Stimulated activated CD8-positive, alpha-beta memory T cell treated with anti-CD3 and anti-CD28 coated beads, Interleukin-15, amount 100 ng/mL, for 24 hours (primary cell): ENCODE measurements around the gene PPP1R16B.

Experiments used
- DNase-seq: peaks from one replicate; pipeline ENCODE4 v3.0.0-alpha.2; 2020; ENCODE audit warnings: low read depth

The PPP1R16B gene

GRCh38 chr20:38877483-38877882 is 72.0 kb downstream of the PPP1R16B start:
- DNase-seq, result no peak

GRCh38 chr20:38878866-38879265 is 73.4 kb downstream of the PPP1R16B start:
- no peak for DNase-seq

GRCh38 chr20:38880952-38881735 is 75.6 kb downstream of the PPP1R16B start:
- DNase-seq, result no peak

- DNase-seq, result no peak
Observed at GRCh38 chr20:38881806-38882440, 76.4 kb downstream of the PPP1R16B start.

- DNase-seq, result no peak
Observed at GRCh38 chr20:38882600-38882999, 77.1 kb downstream of the PPP1R16B start.

GRCh38 chr20:38883081-38883980 is 77.8 kb downstream of the PPP1R16B start:
- DNase-seq, result no peak

GRCh38 chr20:38883981-38884733 is 78.7 kb downstream of the PPP1R16B start:
- no peak for DNase-seq

- DNase-seq, result no peak
Observed at GRCh38 chr20:38885357-38885756, 79.9 kb downstream of the PPP1R16B start.

- no peak for DNase-seq
Observed at GRCh38 chr20:38888059-38888831, 82.7 kb downstream of the PPP1R16B start.

GRCh38 chr20:38889050-38889449 is 83.6 kb downstream of the PPP1R16B start:
- DNase-seq, result no peak

GRCh38 chr20:38889792-38890496 is 84.4 kb downstream of the PPP1R16B start:
- no peak for DNase-seq

- DNase-seq, result no peak
Observed at GRCh38 chr20:38890497-38890818, 85.0 kb downstream of the PPP1R16B start.

- DNase-seq, result no peak
Observed at GRCh38 chr20:38892091-38892981, 86.8 kb downstream of the PPP1R16B start.

GRCh38 chr20:38893056-38893564 is 87.6 kb downstream of the PPP1R16B start:
- DNase-seq, result no peak

- peak; percentile 68 for DNase-seq
Observed at GRCh38 chr20:38893565-38894090, 88.1 kb downstream of the PPP1R16B start.

GRCh38 chr20:38894091-38894847 is 88.8 kb downstream of the PPP1R16B start:
- no peak for DNase-seq

GRCh38 chr20:38895098-38895949 is 89.8 kb downstream of the PPP1R16B start:
- DNase-seq, result no peak
